ENCODE results near the gene DHRS1.

DNA sequence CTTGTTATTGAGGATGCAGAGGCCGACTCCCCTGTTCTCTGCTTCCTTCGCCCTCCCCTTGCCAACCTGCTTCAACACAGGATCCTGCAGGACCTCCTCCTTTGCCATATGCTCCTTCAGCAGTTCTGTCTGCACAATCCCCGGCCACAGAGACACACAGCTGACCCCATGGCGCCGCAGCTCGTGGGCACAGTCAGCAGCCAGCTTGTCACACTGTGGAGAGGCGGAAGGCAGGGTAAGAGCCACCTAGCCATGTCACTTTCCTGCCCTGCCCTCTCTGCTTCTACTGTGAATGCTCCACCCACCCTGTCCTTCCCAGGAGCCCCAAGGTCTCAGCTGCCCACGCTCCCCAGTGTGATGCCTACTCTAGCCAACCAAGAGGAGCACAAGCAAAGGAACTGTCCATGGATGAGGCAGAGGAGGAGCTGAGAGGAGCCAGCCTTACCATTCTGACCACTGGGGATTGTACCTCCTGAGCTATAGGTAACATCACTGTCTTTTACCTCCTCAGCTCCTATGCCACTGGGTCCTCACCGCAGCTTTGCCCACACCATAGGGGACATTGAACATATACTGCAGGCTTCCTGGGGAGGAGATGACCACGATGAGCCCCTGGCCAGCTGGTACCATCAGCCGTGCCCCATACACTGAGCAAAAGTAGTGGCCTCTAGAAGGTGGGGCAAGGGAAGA, 7.3 kb downstream of the DHRS1 start:
- TF ChIP-seq, protein P1, sequence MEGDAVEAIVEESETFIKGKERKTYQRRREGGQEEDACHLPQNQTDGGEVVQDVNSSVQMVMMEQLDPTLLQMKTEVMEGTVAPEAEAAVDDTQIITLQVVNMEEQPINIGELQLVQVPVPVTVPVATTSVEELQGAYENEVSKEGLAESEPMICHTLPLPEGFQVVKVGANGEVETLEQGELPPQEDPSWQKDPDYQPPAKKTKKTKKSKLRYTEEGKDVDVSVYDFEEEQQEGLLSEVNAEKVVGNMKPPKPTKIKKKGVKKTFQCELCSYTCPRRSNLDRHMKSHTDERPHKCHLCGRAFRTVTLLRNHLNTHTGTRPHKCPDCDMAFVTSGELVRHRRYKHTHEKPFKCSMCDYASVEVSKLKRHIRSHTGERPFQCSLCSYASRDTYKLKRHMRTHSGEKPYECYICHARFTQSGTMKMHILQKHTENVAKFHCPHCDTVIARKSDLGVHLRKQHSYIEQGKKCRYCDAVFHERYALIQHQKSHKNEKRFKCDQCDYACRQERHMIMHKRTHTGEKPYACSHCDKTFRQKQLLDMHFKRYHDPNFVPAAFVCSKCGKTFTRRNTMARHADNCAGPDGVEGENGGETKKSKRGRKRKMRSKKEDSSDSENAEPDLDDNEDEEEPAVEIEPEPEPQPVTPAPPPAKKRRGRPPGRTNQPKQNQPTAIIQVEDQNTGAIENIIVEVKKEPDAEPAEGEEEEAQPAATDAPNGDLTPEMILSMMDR (IDR thresholded peaks at IDR 0.05), result no peak
- TF ChIP-seq EP300 (IDR thresholded peaks at IDR 0.05), result no peak
- TF ChIP-seq POLR2AphosphoS5 (IDR thresholded peaks at IDR 0.05), result no peak
